Measurements from ENCODE around the gene GRM2.

The GRM2 gene

DNA sequence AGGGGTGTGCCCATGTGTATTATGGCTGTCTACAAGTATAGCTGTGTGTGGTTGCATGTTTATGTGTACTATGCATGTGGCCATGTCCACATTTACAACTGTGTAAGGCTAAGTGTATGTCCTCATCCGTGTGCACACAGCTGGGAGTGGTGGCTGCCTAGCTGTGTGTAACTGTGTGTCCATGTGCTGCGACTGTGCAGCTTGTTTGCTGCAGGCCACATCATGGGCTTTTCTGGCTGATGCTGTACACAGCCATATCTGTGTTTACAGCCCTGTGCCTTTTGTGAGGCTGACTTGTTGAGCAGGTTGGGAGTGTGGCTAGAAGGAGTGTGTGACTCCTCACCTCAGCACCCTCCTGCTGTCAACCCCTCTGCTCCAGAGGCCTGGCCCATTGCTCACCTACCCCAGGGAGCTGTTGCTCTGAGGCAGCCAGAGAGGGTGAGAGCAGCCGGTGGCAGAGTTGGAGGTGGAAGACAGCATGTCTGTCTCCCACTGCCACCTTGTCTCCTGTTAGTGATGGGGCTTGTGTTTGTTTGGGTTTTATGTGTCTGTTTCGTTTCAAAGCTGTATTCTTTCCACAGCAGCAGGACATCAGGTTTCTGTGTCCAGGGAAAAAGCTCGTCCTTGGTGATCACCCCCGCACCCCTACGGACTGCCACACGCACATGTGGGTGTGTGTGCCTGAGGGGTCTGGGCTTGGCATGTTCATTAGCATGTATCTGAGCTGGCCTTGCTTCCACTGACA lies 1.4 kb upstream of the GRM2 start:
- DNase-seq (ENCODE audit: low spot score): no peak

GRCh38 chr3:51706021-51706485 lies 815 bp upstream of the GRM2 start:
- DNase-seq (ENCODE audit: low spot score): no peak

- DNase-seq (ENCODE audit: low spot score): no peak
Observed at GRCh38 chr3:51708216-51708845, 1.5 kb downstream of the GRM2 start.

GRCh38 chr3:51709004-51709420 lies 2.1 kb downstream of the GRM2 start:
- DNase-seq (ENCODE audit: low spot score): no peak

GRCh38 chr3:51709675-51710074 lies 2.8 kb downstream of the GRM2 start:
- DNase-seq (ENCODE audit: low spot score): no peak

DNA sequence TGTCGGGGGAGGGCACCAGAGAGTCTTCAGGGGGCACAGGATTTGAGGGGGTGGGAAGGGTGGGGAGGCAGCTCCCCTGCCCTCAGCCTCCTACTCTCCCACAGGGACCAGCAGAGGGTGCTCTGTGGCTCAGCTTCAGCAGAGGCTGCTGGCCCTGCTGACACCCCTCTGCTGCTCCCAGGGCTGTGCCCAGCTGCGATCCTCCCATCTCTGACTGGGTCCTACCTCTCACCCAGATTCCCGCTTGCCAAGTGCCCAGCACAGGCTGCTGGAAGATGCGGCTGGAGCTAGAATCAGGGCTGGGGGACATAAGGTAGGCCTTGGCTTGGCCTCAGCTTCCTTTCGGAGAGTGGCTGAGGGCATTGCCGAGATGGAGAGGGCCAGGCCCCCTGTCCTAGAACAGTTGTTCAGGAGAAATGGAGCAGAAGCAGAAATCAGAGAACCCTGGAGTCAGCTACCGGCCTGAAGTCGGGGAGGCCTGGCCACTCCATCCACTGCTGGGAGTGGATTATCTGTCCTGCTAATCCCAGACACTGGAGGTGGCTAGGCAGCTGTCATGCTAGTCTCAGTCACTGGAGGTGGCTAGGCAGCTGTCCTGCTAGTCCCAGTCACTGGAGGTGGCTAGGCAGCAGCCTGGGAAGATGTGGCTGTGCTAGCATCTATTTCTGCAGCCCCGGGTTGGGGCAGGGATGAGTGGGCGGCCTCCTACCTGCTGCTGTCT lies 3.9 kb downstream of the GRM2 start:
- DNase-seq (ENCODE audit: low spot score): no peak

DNA sequence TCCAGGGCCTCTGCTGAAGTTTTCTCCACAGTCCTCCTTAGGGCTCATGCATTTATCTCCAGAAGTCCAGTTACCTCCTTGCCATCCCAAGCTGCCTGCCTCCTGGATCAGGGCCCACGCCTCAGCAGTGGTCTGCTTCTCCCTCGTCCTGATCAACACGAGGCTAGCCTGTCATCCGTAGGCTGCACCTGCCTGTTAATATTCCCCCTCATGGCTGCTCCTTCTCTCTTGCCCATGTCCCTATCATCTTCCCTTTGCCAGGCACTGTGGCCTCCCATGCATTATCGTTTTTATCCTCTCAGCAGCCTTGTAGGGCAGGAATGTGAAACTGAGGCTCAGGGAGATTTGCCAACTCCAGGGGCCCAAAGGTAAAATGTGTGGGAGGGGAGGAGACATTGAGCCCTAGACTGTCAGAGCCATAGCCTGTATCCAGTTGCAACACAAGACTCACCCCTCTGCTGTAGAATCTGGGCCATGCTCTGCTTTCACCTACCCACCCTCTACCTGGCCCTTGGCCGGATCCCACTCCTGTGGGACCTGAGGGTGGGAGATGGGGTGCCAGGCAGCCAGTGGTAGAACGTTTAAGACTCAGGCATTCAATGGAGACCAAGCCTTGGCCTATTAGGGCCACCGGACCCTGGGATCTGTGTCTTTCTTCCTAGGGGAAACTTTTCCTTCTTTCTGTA lies 4.6 kb downstream of the GRM2 start:
- no peak for DNase-seq (ENCODE audit: low spot score)

- DNase-seq (ENCODE audit: low spot score): no peak
Observed at GRCh38 chr3:51712038-51712420, 5.2 kb downstream of the GRM2 start.

- no peak for DNase-seq (ENCODE audit: low spot score)
Observed at GRCh38 chr3:51712511-51712931, 5.7 kb downstream of the GRM2 start.

DNA sequence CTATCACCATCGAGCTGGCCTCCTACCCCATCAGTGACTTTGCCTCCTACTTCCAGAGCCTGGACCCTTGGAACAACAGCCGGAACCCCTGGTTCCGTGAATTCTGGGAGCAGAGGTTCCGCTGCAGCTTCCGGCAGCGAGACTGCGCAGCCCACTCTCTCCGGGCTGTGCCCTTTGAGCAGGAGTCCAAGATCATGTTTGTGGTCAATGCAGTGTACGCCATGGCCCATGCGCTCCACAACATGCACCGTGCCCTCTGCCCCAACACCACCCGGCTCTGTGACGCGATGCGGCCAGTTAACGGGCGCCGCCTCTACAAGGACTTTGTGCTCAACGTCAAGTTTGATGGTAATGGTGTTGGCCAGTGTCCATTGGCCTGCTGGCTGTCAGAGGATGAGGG lies 6.1 kb downstream of the GRM2 start:
- DNase-seq (ENCODE audit: low spot score): no peak

- no peak for DNase-seq (ENCODE audit: low spot score)
Observed at GRCh38 chr3:51715231-51715976, 8.5 kb downstream of the GRM2 start.

GRCh38 chr3:51715977-51716294 lies 9.1 kb downstream of the GRM2 start:
- DNase-seq (ENCODE audit: low spot score): no peak

- DNase-seq (ENCODE audit: low spot score): no peak
Observed at GRCh38 chr3:51716805-51717204, 9.9 kb downstream of the GRM2 start.

- no peak for DNase-seq (ENCODE audit: low spot score)
Observed at GRCh38 chr3:51717446-51717845, 10.6 kb downstream of the GRM2 start.

DNA sequence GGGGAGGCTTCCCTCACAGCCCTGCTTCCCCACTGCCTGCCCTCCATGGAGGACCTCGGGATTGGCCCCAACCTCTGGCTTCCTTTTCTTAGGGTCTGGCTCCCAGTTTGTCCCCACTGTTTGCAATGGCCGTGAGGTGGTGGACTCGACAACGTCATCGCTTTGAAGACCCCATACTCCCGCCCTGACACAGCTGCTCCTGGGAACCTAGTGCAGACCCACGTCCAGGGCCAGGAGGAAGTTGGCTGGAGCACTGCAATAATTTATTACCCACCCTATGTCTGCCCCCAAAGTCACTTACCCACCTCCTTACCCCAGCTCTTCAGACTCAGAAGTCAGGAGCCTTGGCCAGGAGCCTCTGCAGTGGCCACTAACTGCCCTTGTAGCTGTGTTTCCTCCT lies 11.1 kb downstream of the GRM2 start:
- DNase-seq (ENCODE audit: low spot score): no peak

DNA sequence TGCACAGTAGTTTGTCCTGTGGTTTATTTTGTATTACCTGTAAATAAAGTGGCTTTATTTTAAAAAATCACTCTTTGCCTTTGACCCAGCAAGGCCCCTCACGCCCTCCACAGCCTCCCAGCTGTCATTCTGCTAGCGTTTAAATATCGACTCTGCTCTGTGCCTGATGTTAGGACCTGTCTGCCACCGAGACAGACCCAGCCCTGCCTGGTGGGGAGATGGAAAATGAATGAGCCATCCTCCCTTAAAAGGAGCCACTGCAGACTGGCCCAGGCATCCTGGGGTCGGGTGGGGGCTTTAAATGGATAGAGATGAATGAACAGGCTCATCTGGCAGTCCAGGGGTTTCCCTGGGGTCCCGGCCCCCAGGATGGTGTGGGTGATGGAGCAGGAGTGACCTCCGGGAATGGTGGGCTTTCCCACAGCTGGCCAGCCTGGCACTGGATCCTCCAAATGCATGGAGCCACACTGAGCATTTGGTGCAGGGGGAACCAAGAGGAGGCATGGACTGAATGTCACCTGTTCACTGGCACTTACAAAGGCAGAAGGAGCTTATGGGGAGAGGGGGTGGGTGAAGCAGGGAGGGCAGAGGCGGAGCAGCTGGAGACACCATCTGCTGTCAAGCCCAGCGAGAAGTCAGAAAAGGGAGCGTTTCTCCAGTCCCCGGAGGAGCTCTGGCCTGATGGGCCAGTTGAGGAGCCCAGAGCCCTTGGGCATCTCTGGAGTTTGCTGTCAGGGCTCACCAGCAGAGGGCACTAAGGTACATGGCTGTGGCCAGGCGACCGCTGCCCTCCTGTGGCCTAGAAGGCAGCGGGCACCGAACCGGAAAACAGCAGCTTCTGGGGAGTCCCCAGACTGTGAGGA lies 11.9 kb downstream of the GRM2 start:
- DNase-seq (ENCODE audit: low spot score): peak; percentile 39

GRCh38 chr3:51719410-51720025 lies 12.7 kb downstream of the GRM2 start:
- DNase-seq (ENCODE audit: low spot score): no peak

DNA sequence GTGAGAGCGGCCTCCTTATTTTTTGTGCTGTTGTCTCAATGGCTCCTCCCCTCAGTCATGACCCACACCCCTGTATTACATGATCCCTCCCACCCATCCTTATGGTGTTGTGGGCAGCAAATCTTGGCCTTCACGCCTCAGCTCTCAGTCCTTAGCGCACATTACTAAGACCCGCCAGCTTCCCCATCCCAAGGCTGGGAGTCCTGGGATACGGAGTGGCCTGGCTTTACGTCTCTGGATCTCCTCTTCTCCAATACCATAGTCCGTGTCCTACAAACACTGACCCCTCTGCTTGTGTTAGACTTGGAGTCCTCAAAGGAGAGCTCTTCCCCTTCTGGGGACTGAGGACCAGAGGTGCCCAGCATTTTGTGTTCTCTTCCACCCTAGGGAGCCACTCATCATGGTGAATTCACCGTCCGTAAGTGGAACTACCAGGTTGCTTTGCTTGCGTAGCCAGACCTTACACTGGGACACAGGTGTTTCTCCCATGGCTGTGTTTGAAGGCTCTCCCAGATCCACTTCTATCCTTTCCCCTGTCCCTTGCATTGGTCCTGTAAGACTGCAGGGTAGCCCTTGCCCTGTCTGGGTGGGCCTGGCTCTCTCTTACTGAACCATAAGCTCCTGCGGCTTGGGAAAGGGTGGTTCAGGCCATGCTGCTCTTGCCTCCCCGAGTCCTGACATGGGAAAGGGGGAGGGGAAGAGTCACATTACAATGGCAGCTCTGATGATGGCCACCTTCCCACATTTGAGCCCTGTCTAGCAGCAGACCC lies 13.6 kb downstream of the GRM2 start:
- DNase-seq (ENCODE audit: low spot score): no peak

DNA sequence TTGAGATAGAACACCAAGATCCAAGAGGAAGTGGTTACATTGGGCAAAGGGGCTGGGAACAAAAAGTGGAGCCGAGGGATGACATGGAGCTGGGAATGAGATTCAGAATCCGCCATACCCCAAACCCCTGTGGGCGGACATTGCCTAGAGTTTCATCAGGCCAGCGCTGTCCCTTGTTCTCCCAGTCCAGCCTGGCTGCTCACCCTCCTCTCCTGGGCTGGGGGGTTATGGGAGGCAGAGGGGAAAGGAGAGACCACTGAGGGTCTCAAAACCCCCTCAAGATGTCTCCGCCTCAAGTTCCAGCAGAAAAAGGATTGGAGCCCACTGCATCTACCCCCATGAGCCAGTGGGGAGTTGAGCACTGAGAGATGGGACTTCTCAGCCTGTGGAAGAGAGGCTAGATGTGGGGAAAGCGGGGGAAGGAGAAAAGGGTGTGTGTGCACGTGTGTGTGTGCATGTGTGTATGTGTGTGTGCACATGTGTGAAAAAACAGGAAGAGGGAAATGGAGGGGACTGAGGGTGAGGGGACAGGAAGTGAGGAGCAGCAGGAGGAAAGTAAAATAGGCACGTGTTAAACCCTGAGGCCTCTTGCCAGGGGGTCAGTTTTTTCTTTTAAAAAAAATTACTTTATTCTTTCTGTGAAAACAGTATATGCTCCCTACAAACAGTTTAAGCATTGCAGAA lies 14.3 kb downstream of the GRM2 start:
- no peak for DNase-seq (ENCODE audit: low spot score)

Data from CD4-positive, alpha-beta T cell treated with Interleukin-6 at 100 ng/mL for 8 hours (primary cell).